K562 (cell line): Measurements from ENCODE around the gene DTNBP1. TPM values are rescaled to one million over a fixed set of nuclear protein-coding genes. Genes with fewer than 3 reads are reported as not detected.

Experiments used
- ATAC-seq: fragments of 200-7000 bp; cut with Tn5 transposase; 3 replicates; pipeline ENCODE4 v1.9.1; 2020; ENCODE audit warnings: moderate library complexity
- BruUV-seq: library from RNA; stranded (reverse); fragments of 400-500 nt; replicated peaks from 2 replicates; lab custom pipeline; 2021; lab: Mats Ljungman, UMichigan
- CTCF ChIA-PET: fragments of 300-600 bp; formaldehyde crosslinking; extraction: SDS; loops from one replicate; lab custom pipeline; 2021; ENCODE audit warnings: low intra/inter-chr PET ratio; lab: Yijun Ruan, JAX
- POLR2A ChIA-PET: fragments of 300-600, 350-650 bp; sonication (Branson Sonifier 250); formaldehyde crosslinking; extraction: SDS; loops from one replicate; lab custom pipeline; 2021; ENCODE audit warnings: antibody characterized with exemption, inconsistent platforms; lab: Yijun Ruan, JAX
- DNase-seq, 4 experiments: peaks; one replicate each; pipeline versions ENCODE4 v3.0.0 to v3.0.0-alpha.2; 2011 to 2018; ENCODE audit warnings: low spot score in 3 of 4, mixed read lengths in 3 of 4; ENCODE audit errors: extremely low read depth in 1 of 4
- FAIRE-seq: peaks from 2 replicates; lab custom pipeline; 2011; peaks lifted over from hg19 to GRCh38; lab: Jason Lieb, UNC
- H2AFZ ChIP-seq: 2 replicates; pipeline ENCODE4 v1.6.0; 2011; ENCODE audit warnings: low read depth, low read length, control low read depth, inconsistent platforms
- H3K27ac ChIP-seq: fragments of 200-600 bp; 3 replicates; pipeline ENCODE4 v1.8.0; 2011; ENCODE audit warnings: low read depth, mild to moderate bottlenecking, control low read depth, inconsistent platforms, low read length, moderate library complexity, mixed read lengths; ENCODE audit errors: extremely low read depth
- H3K27me3 ChIP-seq, 2 experiments: fragments of 300-600 bp in 1 of 2; 2 replicates in 1 of 2; 3 replicates in 1 of 2; pipeline versions ENCODE4 v1.6.0 to v1.8.0; 2011; ENCODE audit warnings: inconsistent platforms in 2 of 2, low read length in 2 of 2, mild to moderate bottlenecking in 1 of 2, mixed read lengths in 1 of 2, moderate library complexity in 1 of 2; ENCODE audit not compliant: control insufficient read depth in 2 of 2, insufficient read depth in 2 of 2
- H3K36me3 ChIP-seq: fragments of 300-600 bp; 3 replicates; pipeline ENCODE4 v1.8.0; 2011; ENCODE audit warnings: mild to moderate bottlenecking, low read length, inconsistent platforms; ENCODE audit not compliant: control insufficient read depth, insufficient read depth
- H3K4me1 ChIP-seq, 2 experiments: fragments of 200-600 bp in 1 of 2; replicated peaks in 1 of 2; 2 replicates in 1 of 2; 3 replicates in 1 of 2; pipeline versions ENCODE4 v1.5.1 to v1.8.0; 2011; ENCODE audit warnings: inconsistent platforms in 2 of 2, low read length in 2 of 2, mild to moderate bottlenecking in 1 of 2, mixed read lengths in 1 of 2, moderate library complexity in 1 of 2; ENCODE audit not compliant: control insufficient read depth in 2 of 2, insufficient read depth in 2 of 2
- H3K4me2 ChIP-seq: 2 replicates; pipeline ENCODE4 v1.6.1; 2011; ENCODE audit warnings: low read length, control low read depth, inconsistent platforms, mixed read lengths; ENCODE audit not compliant: insufficient read depth
- H3K4me3 ChIP-seq: fragments of 200-600 bp; sonication (generic), shearing (Covaris generic); 2 replicates; pipeline ENCODE4 v1.5.1; 2016; ENCODE audit warnings: control low read depth, inconsistent platforms
- H3K79me2 ChIP-seq: fragments of 200-600 bp; 3 replicates; pipeline ENCODE4 v1.8.0; 2011; ENCODE audit warnings: low read length, inconsistent platforms; ENCODE audit not compliant: control insufficient read depth, insufficient read depth
- H3K9ac ChIP-seq, 2 experiments: 2 replicates each; pipeline versions ENCODE4 v1.6.0 to v1.6.1; 2011; ENCODE audit warnings: low read depth in 2 of 2, low read length in 2 of 2, control low read depth in 1 of 2, inconsistent platforms in 1 of 2, mild to moderate bottlenecking in 1 of 2, mixed read lengths in 1 of 2; ENCODE audit not compliant: insufficient read depth in 1 of 2
- H3K9me1 ChIP-seq: one replicate; pipeline ENCODE4 v1.6.0; 2011; ENCODE audit warnings: inconsistent platforms, mild to moderate bottlenecking, low read length, moderate library complexity; ENCODE audit not compliant: control insufficient read depth, insufficient read depth
- H3K9me3 ChIP-seq: replicated peaks from 2 replicates; pipeline ENCODE4 v1.5.1; 2011; ENCODE audit warnings: low read depth, low read length, inconsistent platforms; ENCODE audit not compliant: control insufficient read depth, insufficient read depth
- H4K20me1 ChIP-seq: replicated peaks from 2 replicates; pipeline ENCODE4 v1.6.1; 2011; ENCODE audit warnings: low read length, inconsistent platforms, mixed read lengths; ENCODE audit not compliant: control insufficient read depth, insufficient read depth
- FOXM1 ChIP-seq, 2 experiments: fragments of 450-650 bp in 1 of 2; sonication (generic) in 1 of 2; formaldehyde crosslinking in 1 of 2; IDR thresholded peaks; 2 replicates each; pipeline versions ENCODE4 v1.6.1 to v1.9.0; 2017 to 2022; ENCODE audit warnings: low read depth in 2 of 2, mild to moderate bottlenecking in 2 of 2, missing genetic modification reagents in 1 of 2, moderate library complexity in 1 of 2
- PYGO2 ChIP-seq: fragments of 450-650 bp; IDR thresholded peaks from 2 replicates; pipeline ENCODE4 v1.6.1; 2016; ENCODE audit warnings: mild to moderate bottlenecking, missing genetic modification characterization, moderate library complexity, missing compliant biosample characterization
- RBFOX2 ChIP-seq: fragments of 200-400 bp; formaldehyde crosslinking; IDR thresholded peaks from 2 replicates; pipeline ENCODE4 v1.6.1; 2017; ENCODE audit warnings: low read depth, mild to moderate bottlenecking, low read length, moderate library complexity
- ZBTB9 ChIP-seq: fragments of 450-650 bp; formaldehyde crosslinking; IDR thresholded peaks from 2 replicates; pipeline ENCODE4 v1.4.0; 2020; ENCODE audit warnings: mild to moderate bottlenecking, moderate library complexity
- WGBS: fragments of 100-300 bp; shearing (Covaris generic); methylation state at CpG from one replicate; pipeline ENCODE4 v1.1.6; 2016; ENCODE audit warnings: low coverage, mixed read lengths; ENCODE audit not compliant: insufficient coverage; ENCODE audit errors: missing lambda C conversion rate; 5-methylcytosine and 5-hydroxymethylcytosine counted together
- in situ Hi-C: fragments of 300-500 bp; cut with MboI; formaldehyde crosslinking; loops from 4 replicates; pipeline ENCODE4 v1.15.0; 2018; ENCODE audit warnings: inconsistent platforms, mixed read lengths
- intact Hi-C: fragments of 100-400 bp; cut with micrococcal nuclease; formaldehyde crosslinking; loops from 2 replicates; pipeline ENCODE4 v1.14.2; 2022
- polyA plus RNA-seq, 8 experiments: library from polyadenylated mRNA; depleted of rRNA in 4 of 8; stranded (reverse) in 5 of 8; unstranded in 3 of 8; fragments of >200 nt; fragmentation: Nextera tagmentation in 2 of 8; fragmentation: Illumina TruSeq in 1 of 8; extraction: Ambion mirVana in 2 of 8; extraction: Trizol in 1 of 8; gene quantifications; 2 replicates each; pipeline versions ENCODE4 v1.2.1 to v1.2.3, GENCODE V29; 2011 to 2014; ENCODE audit warnings: inconsistent platforms in 1 of 8, missing spikeins in 1 of 8
- total RNA-seq, 7 experiments: library from RNA; depleted of rRNA in 6 of 7; stranded (reverse); fragments of >200 nt in 6 of 7; fragmentation: Illumina TruSeq in 2 of 7; extraction: Trizol in 2 of 7; gene quantifications; 2 replicates each; pipeline versions ENCODE4 v1.2.1 to v1.2.3, GENCODE V29; 2011 to 2021; ENCODE audit warnings: low replicate concordance in 1 of 7

Gene DTNBP1
- total and polyA plus RNA-seq, 9 of the 15 experiments (the other 6 are each of a cell fraction or from before 2014, with no cell fraction given), result 16.7 to 54.5 (median 21.4) TPM

GRCh38 chr6:15475872-15476271 lies 187.0 kb downstream of the DTNBP1 start:
- H3K4me3 ChIP-seq, result no peak overlapping the region
- no peak overlapping the region for H3K27ac ChIP-seq
- in situ Hi-C loops, result no loop called here
- BruUV-seq, result no TSS peak
- DNase-seq (no peak), ATAC-seq (no peak), FAIRE-seq (no peak)
- H3K4me1 ChIP-seq, result peaks cover 0 to 3% of the 10 kb centered on the region in 2 experiments; a peak in 1 of 5 replicates
- ChIA-PET POLR2A (interaction anchor here (0.7 to 1.4 kb wide), 4 partner anchors 52 to 1345 kb away, joined by 3 to 4 read pairs (median 4); no protein-coding TSS in a partner anchor), CTCF (no interaction called here)
- no peaks in the 10 kb centered on the region for H3K9me3 ChIP-seq
- TF ChIP-seq FOXM1 (IDR thresholded peaks at IDR 0.05; ENCODE audit: low read depth) (no peak), FOXM1 (CRISPR knock-in tag; IDR thresholded peaks at IDR 0.05; ENCODE audit: low read depth) (no peak), PYGO2 (tag) (no peak), ZBTB9 (CRISPR knock-in tag) (no peak), RBFOX2 (no peak)
- no peaks in the 10 kb centered on the region for H3K27me3 ChIP-seq
- H2AFZ ChIP-seq, result no peak overlapping the region
- no peak overlapping the region for H3K9ac ChIP-seq
- intact Hi-C loops, result no loop called here
- H4K20me1 ChIP-seq, result peaks cover 8% of the 10 kb centered on the region; the same call in 1 of the 2 replicates
- H3K4me2 ChIP-seq, result no peak overlapping the region
- WGBS, result 45% methylated on average over 4 of the region's 4 CpGs
- peaks cover 8% of the 10 kb centered on the region; the same call in 1 of the 3 replicates for H3K79me2 ChIP-seq
- H3K36me3 ChIP-seq, result peaks cover 41% of the 10 kb centered on the region
- no peaks in the 10 kb centered on the region for H3K9me1 ChIP-seq
